K562 (cell line): ENCODE results near the gene SLC7A6. TPM values are rescaled to one million over a fixed set of nuclear protein-coding genes. Genes with fewer than 3 reads are reported as not detected.

Source experiments
- ATAC-seq: fragments of 200-7000 bp; cut with Tn5 transposase; 3 replicates; pipeline ENCODE4 v1.9.1; 2020; ENCODE audit warnings: moderate library complexity
- BruUV-seq: library from RNA; stranded (reverse); fragments of 400-500 nt; replicated peaks from 2 replicates; lab custom pipeline; 2021; lab: Mats Ljungman, UMichigan
- CTCF ChIA-PET: fragments of 300-600 bp; formaldehyde crosslinking; extraction: SDS; loops from one replicate; lab custom pipeline; 2021; ENCODE audit warnings: low intra/inter-chr PET ratio; lab: Yijun Ruan, JAX
- POLR2A ChIA-PET: fragments of 300-600, 350-650 bp; sonication (Branson Sonifier 250); formaldehyde crosslinking; extraction: SDS; loops from one replicate; lab custom pipeline; 2021; ENCODE audit warnings: antibody characterized with exemption, inconsistent platforms; lab: Yijun Ruan, JAX
- DNase-seq, 4 experiments: peaks; one replicate each; pipeline versions ENCODE4 v3.0.0 to v3.0.0-alpha.2; 2011 to 2018; ENCODE audit warnings: low spot score in 3 of 4, mixed read lengths in 3 of 4; ENCODE audit errors: extremely low read depth in 1 of 4
- FAIRE-seq: peaks from 2 replicates; lab custom pipeline; 2011; peaks lifted over from hg19 to GRCh38; lab: Jason Lieb, UNC
- H2AFZ ChIP-seq: 2 replicates; pipeline ENCODE4 v1.6.0; 2011; ENCODE audit warnings: low read depth, low read length, control low read depth, inconsistent platforms
- H3K27ac ChIP-seq: fragments of 200-600 bp; 3 replicates; pipeline ENCODE4 v1.8.0; 2011; ENCODE audit warnings: low read depth, mild to moderate bottlenecking, control low read depth, inconsistent platforms, low read length, moderate library complexity, mixed read lengths; ENCODE audit errors: extremely low read depth
- H3K27me3 ChIP-seq, 2 experiments: fragments of 300-600 bp in 1 of 2; 2 replicates in 1 of 2; 3 replicates in 1 of 2; pipeline versions ENCODE4 v1.6.0 to v1.8.0; 2011; ENCODE audit warnings: inconsistent platforms in 2 of 2, low read length in 2 of 2, mild to moderate bottlenecking in 1 of 2, mixed read lengths in 1 of 2, moderate library complexity in 1 of 2; ENCODE audit not compliant: control insufficient read depth in 2 of 2, insufficient read depth in 2 of 2
- H3K36me3 ChIP-seq: fragments of 300-600 bp; 3 replicates; pipeline ENCODE4 v1.8.0; 2011; ENCODE audit warnings: mild to moderate bottlenecking, low read length, inconsistent platforms; ENCODE audit not compliant: control insufficient read depth, insufficient read depth
- H3K4me1 ChIP-seq, 2 experiments: fragments of 200-600 bp in 1 of 2; replicated peaks in 1 of 2; 2 replicates in 1 of 2; 3 replicates in 1 of 2; pipeline versions ENCODE4 v1.5.1 to v1.8.0; 2011; ENCODE audit warnings: inconsistent platforms in 2 of 2, low read length in 2 of 2, mild to moderate bottlenecking in 1 of 2, mixed read lengths in 1 of 2, moderate library complexity in 1 of 2; ENCODE audit not compliant: control insufficient read depth in 2 of 2, insufficient read depth in 2 of 2
- H3K4me2 ChIP-seq: 2 replicates; pipeline ENCODE4 v1.6.1; 2011; ENCODE audit warnings: low read length, control low read depth, inconsistent platforms, mixed read lengths; ENCODE audit not compliant: insufficient read depth
- H3K4me3 ChIP-seq: fragments of 200-600 bp; sonication (generic), shearing (Covaris generic); 2 replicates; pipeline ENCODE4 v1.5.1; 2016; ENCODE audit warnings: control low read depth, inconsistent platforms
- H3K79me2 ChIP-seq: fragments of 200-600 bp; 3 replicates; pipeline ENCODE4 v1.8.0; 2011; ENCODE audit warnings: low read length, inconsistent platforms; ENCODE audit not compliant: control insufficient read depth, insufficient read depth
- H3K9ac ChIP-seq, 2 experiments: 2 replicates each; pipeline versions ENCODE4 v1.6.0 to v1.6.1; 2011; ENCODE audit warnings: low read depth in 2 of 2, low read length in 2 of 2, control low read depth in 1 of 2, inconsistent platforms in 1 of 2, mild to moderate bottlenecking in 1 of 2, mixed read lengths in 1 of 2; ENCODE audit not compliant: insufficient read depth in 1 of 2
- H3K9me1 ChIP-seq: one replicate; pipeline ENCODE4 v1.6.0; 2011; ENCODE audit warnings: inconsistent platforms, mild to moderate bottlenecking, low read length, moderate library complexity; ENCODE audit not compliant: control insufficient read depth, insufficient read depth
- H3K9me3 ChIP-seq: replicated peaks from 2 replicates; pipeline ENCODE4 v1.5.1; 2011; ENCODE audit warnings: low read depth, low read length, inconsistent platforms; ENCODE audit not compliant: control insufficient read depth, insufficient read depth
- H4K20me1 ChIP-seq: replicated peaks from 2 replicates; pipeline ENCODE4 v1.6.1; 2011; ENCODE audit warnings: low read length, inconsistent platforms, mixed read lengths; ENCODE audit not compliant: control insufficient read depth, insufficient read depth
- E2F3 ChIP-seq: fragments of 250-450 bp; sonication (Bioruptor Pico); IDR thresholded peaks from 2 replicates; pipeline ENCODE4 v1.4.0; 2020; ENCODE audit warnings: mild to moderate bottlenecking
- EP400 ChIP-seq: fragments of 450-650 bp; IDR thresholded peaks from 2 replicates; pipeline ENCODE4 v1.6.1; 2017; ENCODE audit warnings: antibody characterized with exemption, mild to moderate bottlenecking, moderate library complexity
- GABPB1 ChIP-seq: sonication (generic); formaldehyde crosslinking; IDR thresholded peaks from 2 replicates; pipeline ENCODE4 v1.8.0; 2022; ENCODE audit warnings: mild to moderate bottlenecking, missing genetic modification reagents
- NCOA1 ChIP-seq: fragments of 450-650 bp; IDR thresholded peaks from 2 replicates; pipeline ENCODE4 v1.6.1; 2016; ENCODE audit warnings: low read depth
- NCOA6 ChIP-seq: fragments of 450-650 bp; IDR thresholded peaks from 2 replicates; pipeline ENCODE4 v1.6.1; 2017; ENCODE audit warnings: mild to moderate bottlenecking
- NFYB ChIP-seq: IDR thresholded peaks from 2 replicates; pipeline ENCODE4 v1.6.1; 2011; ENCODE audit warnings: mild to moderate bottlenecking, moderate library complexity; ENCODE audit not compliant: insufficient read length; ENCODE audit errors: extremely low read depth
- POLR2A ChIP-seq: fragments of 450-650 bp; conservative IDR thresholded peaks from 2 replicates; pipeline ENCODE4 v1.6.1; 2016
- POU5F1 ChIP-seq: fragments of 150-350 bp; IDR thresholded peaks from 2 replicates; pipeline ENCODE4 v1.6.1; 2014; ENCODE audit warnings: borderline replicate concordance, low read length, low read depth, mild to moderate bottlenecking; ENCODE audit not compliant: partially characterized antibody
- RBFOX2 ChIP-seq: fragments of 200-400 bp; formaldehyde crosslinking; IDR thresholded peaks from 2 replicates; pipeline ENCODE4 v1.6.1; 2017; ENCODE audit warnings: low read depth, mild to moderate bottlenecking, low read length, moderate library complexity
- SRSF1 ChIP-seq: fragments of 200-400 bp; formaldehyde crosslinking; IDR thresholded peaks from 2 replicates; pipeline ENCODE4 v1.6.1; 2017; ENCODE audit warnings: mild to moderate bottlenecking, low read depth, low read length, moderate library complexity
- ZNF146 ChIP-seq: IDR thresholded peaks from one replicate; pipeline ENCODE4 v1.6.1; 2018; ENCODE audit warnings: missing compliant biosample characterization; ENCODE audit not compliant: unreplicated experiment
- ZNF197 ChIP-seq: fragments of 200-800 bp; sonication (Bioruptor generic); IDR thresholded peaks from 2 replicates; pipeline ENCODE4 v1.6.1; 2016; ENCODE audit warnings: low read depth, missing genetic modification characterization, missing compliant biosample characterization
- ZNF561 ChIP-seq: fragments of 450-650 bp; formaldehyde crosslinking; conservative IDR thresholded peaks from 2 replicates; pipeline ENCODE4 v1.4.0; 2020; ENCODE audit warnings: mild to moderate bottlenecking, moderate library complexity
- ZNF655 ChIP-seq: fragments of 250-450 bp; sonication (Bioruptor Pico); IDR thresholded peaks from 2 replicates; pipeline ENCODE4 v1.5.0; 2021
- ZNF830 ChIP-seq: fragments of 250-450 bp; sonication (Bioruptor Pico); IDR thresholded peaks from 2 replicates; pipeline ENCODE4 v1.5.0; 2021; ENCODE audit warnings: mild to moderate bottlenecking
- WGBS: fragments of 100-300 bp; shearing (Covaris generic); methylation state at CpG from one replicate; pipeline ENCODE4 v1.1.6; 2016; ENCODE audit warnings: low coverage, mixed read lengths; ENCODE audit not compliant: insufficient coverage; ENCODE audit errors: missing lambda C conversion rate; 5-methylcytosine and 5-hydroxymethylcytosine counted together
- in situ Hi-C: fragments of 300-500 bp; cut with MboI; formaldehyde crosslinking; loops from 4 replicates; pipeline ENCODE4 v1.15.0; 2018; ENCODE audit warnings: inconsistent platforms, mixed read lengths
- intact Hi-C: fragments of 100-400 bp; cut with micrococcal nuclease; formaldehyde crosslinking; loops from 2 replicates; pipeline ENCODE4 v1.14.2; 2022
- polyA plus RNA-seq, 8 experiments: library from polyadenylated mRNA; depleted of rRNA in 4 of 8; stranded (reverse) in 5 of 8; unstranded in 3 of 8; fragments of >200 nt; fragmentation: Nextera tagmentation in 2 of 8; fragmentation: Illumina TruSeq in 1 of 8; extraction: Ambion mirVana in 2 of 8; extraction: Trizol in 1 of 8; gene quantifications; 2 replicates each; pipeline versions ENCODE4 v1.2.1 to v1.2.3, GENCODE V29; 2011 to 2014; ENCODE audit warnings: inconsistent platforms in 1 of 8, missing spikeins in 1 of 8
- total RNA-seq, 7 experiments: library from RNA; depleted of rRNA in 6 of 7; stranded (reverse); fragments of >200 nt in 6 of 7; fragmentation: Illumina TruSeq in 2 of 7; extraction: Trizol in 2 of 7; gene quantifications; 2 replicates each; pipeline versions ENCODE4 v1.2.1 to v1.2.3, GENCODE V29; 2011 to 2021; ENCODE audit warnings: low replicate concordance in 1 of 7
- TF ChIP-seq, protein P1 (sequence below): fragments of 250-450 bp; sonication (Bioruptor Pico); IDR thresholded peaks from 2 replicates; pipeline ENCODE4 v1.5.0; 2020; ENCODE audit warnings: mild to moderate bottlenecking, borderline replicate concordance

The SLC7A6 gene
- total and polyA plus RNA-seq, 9 of the 15 experiments (the other 6 are each of a cell fraction or from before 2014, with no cell fraction given), result 12.6 to 60.1 (median 29.8) TPM

- no peak for TF ChIP-seq ZNF830
- no peak for TF ChIP-seq POU5F1
Observed at GRCh38 chr16:68273896-68274295, 9.6 kb downstream of the SLC7A6 start (continued).

DNA sequence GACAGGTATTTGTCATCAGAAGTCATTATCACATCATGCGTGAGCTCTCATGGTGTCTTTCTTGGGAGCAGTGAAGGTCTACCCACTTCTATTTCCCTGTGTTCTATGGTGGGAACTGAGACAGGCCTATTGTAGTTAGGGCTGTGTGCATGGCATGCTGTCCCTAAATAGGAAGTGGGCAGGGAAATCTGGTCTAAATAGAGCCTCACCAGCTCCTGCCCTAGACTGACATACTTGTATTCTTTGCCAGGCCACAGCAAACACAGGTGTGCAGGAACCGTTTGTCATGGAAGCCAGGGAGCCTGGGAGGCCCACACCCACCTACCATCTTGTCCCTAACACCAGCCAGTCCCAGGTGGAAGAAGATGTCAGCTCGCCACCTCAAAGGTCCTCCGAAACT is 10.1 kb downstream of the SLC7A6 start:
- no peak for TF ChIP-seq SRSF1
- no peak for TF ChIP-seq RBFOX2
- TF ChIP-seq POLR2A, result no peak
- TF ChIP-seq E2F3, result no peak
- no peak for TF ChIP-seq NCOA1
- no peak for TF ChIP-seq GABPB1 (CRISPR knock-in tag)
- TF ChIP-seq EP400, result no peak
- TF ChIP-seq NFYB, result no peak
- TF ChIP-seq ZNF197 (CRISPR knock-in tag), result no peak
- no peak for TF ChIP-seq ZNF655 (CRISPR knock-in tag)
- no peak for TF ChIP-seq ZNF561 (CRISPR knock-in tag)
- TF ChIP-seq ZNF146 (CRISPR knock-in tag), result no peak
- TF ChIP-seq NCOA6, result no peak
- TF ChIP-seq, protein P1, sequence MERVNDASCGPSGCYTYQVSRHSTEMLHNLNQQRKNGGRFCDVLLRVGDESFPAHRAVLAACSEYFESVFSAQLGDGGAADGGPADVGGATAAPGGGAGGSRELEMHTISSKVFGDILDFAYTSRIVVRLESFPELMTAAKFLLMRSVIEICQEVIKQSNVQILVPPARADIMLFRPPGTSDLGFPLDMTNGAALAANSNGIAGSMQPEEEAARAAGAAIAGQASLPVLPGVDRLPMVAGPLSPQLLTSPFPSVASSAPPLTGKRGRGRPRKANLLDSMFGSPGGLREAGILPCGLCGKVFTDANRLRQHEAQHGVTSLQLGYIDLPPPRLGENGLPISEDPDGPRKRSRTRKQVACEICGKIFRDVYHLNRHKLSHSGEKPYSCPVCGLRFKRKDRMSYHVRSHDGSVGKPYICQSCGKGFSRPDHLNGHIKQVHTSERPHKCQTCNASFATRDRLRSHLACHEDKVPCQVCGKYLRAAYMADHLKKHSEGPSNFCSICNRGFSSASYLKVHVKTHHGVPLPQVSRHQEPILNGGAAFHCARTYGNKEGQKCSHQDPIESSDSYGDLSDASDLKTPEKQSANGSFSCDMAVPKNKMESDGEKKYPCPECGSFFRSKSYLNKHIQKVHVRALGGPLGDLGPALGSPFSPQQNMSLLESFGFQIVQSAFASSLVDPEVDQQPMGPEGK (CRISPR knock-in tag), result no peak
- WGBS, result 93% methylated on average over 4 of the region's 4 CpGs
- H4K20me1 ChIP-seq, result peaks cover 22% of the 10 kb centered on the region
- in situ Hi-C loops (no loop called here), intact Hi-C loops (no loop called here)
- peaks cover 0 to 9% of the 10 kb centered on the region in 2 experiments; a peak in 1 of 5 replicates for H3K4me1 ChIP-seq
- ChIA-PET POLR2A (interaction anchor here (0.7 to 1.1 kb wide), 3 partner anchors 9 to 63 kb away, joined by 3 to 8 read pairs (median 4); partner anchors contain the start of gene SLC7A6), CTCF (no interaction called here)
- H3K4me2 ChIP-seq, result no peak overlapping the region
- peaks cover 43% of the 10 kb centered on the region for H3K79me2 ChIP-seq
- no peaks in the 10 kb centered on the region for H3K9me1 ChIP-seq
- FAIRE-seq (no peak), ATAC-seq (no peak), DNase-seq (no peak)
- H3K9me3 ChIP-seq, result no peaks in the 10 kb centered on the region
- H3K27me3 ChIP-seq, result no peaks in the 10 kb centered on the region
- no peak overlapping the region for H3K27ac ChIP-seq
- H2AFZ ChIP-seq, result no peak overlapping the region
- peaks cover 62% of the 10 kb centered on the region for H3K36me3 ChIP-seq
- no peak overlapping the region for H3K9ac ChIP-seq
- H3K4me3 ChIP-seq, result no peak overlapping the region
- no TSS peak for BruUV-seq
